Astrocyte of the spinal cord (primary cell): ENCODE data around the gene NDOR1.
A peak's percentile ranks its signal among the peaks of the same experiment; 100 is the strongest.

Source experiments
- DNase-seq: peaks from one replicate; pipeline ENCODE4 v3.0.0; 2011; ENCODE audit warnings: low read depth, low spot score
- H3K4me3 ChIP-seq: 2 replicates; pipeline ENCODE4 v1.5.1; 2011; ENCODE audit warnings: low read depth, mild to moderate bottlenecking, low read length, moderate library complexity
- in situ Hi-C: cut with HindIII; loops from 2 replicates; pipeline ENCODE4 v1.10.0; 2017; ENCODE audit warnings: low sequenced_read_pairs
- TF ChIP-seq, protein P1 (sequence below): IDR thresholded peaks from 2 replicates; pipeline ENCODE4 v1.5.1; 2012; ENCODE audit warnings: low read depth, mild to moderate bottlenecking, low read length, inconsistent platforms

The NDOR1 gene

DNA sequence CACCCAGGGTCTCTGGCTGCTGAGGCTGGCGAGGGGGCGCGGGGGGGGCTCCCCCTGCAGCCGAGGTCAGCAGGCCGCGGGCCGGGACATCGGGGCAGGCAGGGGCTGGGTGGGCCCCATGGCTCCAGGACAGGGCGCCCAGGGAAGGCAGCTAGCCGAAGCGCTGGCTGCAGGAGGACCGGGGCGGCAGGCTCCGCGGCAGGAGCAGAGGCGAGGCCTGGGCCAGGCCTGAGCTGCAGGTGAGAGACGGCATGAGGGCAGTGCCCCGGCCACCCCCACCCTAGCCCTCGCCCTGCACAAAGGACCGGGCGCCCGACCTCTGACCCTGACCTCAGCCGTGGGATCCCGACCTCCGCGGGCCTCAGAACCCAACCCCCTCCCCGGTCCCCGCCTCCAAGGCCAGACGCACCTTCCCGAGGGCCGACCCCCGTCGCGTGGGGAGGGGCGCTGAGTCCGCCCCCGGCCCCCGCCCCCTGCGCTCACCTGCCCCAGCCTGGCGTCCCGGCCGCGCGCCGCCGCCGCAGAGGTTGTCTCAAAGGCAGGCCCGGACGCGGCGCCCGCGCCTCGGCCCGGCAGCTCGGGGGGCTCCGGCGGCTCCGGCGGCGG is 16.1 kb downstream of the NDOR1 start:
- in situ Hi-C loops: no loop called here
- TF ChIP-seq, protein P1, sequence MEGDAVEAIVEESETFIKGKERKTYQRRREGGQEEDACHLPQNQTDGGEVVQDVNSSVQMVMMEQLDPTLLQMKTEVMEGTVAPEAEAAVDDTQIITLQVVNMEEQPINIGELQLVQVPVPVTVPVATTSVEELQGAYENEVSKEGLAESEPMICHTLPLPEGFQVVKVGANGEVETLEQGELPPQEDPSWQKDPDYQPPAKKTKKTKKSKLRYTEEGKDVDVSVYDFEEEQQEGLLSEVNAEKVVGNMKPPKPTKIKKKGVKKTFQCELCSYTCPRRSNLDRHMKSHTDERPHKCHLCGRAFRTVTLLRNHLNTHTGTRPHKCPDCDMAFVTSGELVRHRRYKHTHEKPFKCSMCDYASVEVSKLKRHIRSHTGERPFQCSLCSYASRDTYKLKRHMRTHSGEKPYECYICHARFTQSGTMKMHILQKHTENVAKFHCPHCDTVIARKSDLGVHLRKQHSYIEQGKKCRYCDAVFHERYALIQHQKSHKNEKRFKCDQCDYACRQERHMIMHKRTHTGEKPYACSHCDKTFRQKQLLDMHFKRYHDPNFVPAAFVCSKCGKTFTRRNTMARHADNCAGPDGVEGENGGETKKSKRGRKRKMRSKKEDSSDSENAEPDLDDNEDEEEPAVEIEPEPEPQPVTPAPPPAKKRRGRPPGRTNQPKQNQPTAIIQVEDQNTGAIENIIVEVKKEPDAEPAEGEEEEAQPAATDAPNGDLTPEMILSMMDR: no peak
- no peak for DNase-seq
- peak overlapping the region; percentile 24 for H3K4me3 ChIP-seq

- in situ Hi-C loops: no loop called here
- TF ChIP-seq, protein P1: no peak
- no peak for DNase-seq
- H3K4me3 ChIP-seq: peak within 1 kb of the TSS; percentile 64
These were observed 16.9 kb downstream of the NDOR1 start, which contains the start of gene RNF208 for GRCh38 chr9:137222190-137223077. Gene RNF208, minus strand, starts transcription at chr9:137222240. Its CDS starts 1,028 bp downstream, at chr9:137221212.

- in situ Hi-C loops: no loop called here
These were observed 17.8 kb downstream of the NDOR1 start for GRCh38 chr9:137223078-137223970.

GRCh38 chr9:137224830-137225694 is 19.6 kb downstream of the NDOR1 start, which contains the start of gene CYSRT1:
Gene CYSRT1, plus strand, starts transcription at chr9:137225174. Its CDS starts 448 bp downstream, at chr9:137225622.
- in situ Hi-C loops: no loop called here
- no peak for DNase-seq
- TF ChIP-seq, protein P1: no peak
- H3K4me3 ChIP-seq: peak within 1 kb of the TSS; percentile 64

More at GRCh38 chr9:137223078-137223970, 17.8 kb downstream of the NDOR1 start:
- TF ChIP-seq, protein P1: no peak
- DNase-seq: peak; percentile 99
- H3K4me3 ChIP-seq: peak overlapping the region; percentile 64

DNA sequence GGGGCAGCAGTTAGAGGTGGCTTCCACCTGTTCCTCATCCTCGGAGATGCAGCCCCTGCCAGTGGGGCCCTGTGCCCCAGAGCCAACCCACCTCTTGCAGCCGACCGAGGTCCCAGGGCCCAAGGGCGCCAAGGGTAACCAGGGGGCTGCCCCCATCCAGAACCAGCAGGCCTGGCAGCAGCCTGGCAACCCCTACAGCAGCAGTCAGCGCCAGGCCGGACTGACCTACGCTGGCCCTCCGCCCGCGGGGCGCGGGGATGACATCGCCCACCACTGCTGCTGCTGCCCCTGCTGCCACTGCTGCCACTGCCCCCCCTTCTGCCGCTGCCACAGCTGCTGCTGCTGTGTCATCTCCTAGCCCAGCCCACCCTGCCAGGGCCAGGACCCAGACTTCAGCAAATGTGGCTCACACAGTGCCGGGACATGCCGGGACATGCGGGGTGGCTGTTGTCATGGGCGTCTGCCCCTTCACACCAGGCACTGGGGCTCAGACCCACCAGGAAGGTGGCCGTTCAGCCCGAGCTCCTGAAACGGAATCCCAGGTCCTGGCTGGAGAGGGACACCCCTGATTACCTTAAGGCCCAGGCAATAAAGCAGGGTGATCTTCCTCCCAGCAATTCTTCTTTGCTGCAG is 20.3 kb downstream of the NDOR1 start:
- TF ChIP-seq, protein P1: no peak
- no peak for DNase-seq
- H3K4me3 ChIP-seq: no peak overlapping the region
- in situ Hi-C loops: no loop called here
